GM12878 (cell line): ENCODE data around the gene PAQR8.
A peak's percentile ranks its signal among the peaks of the same experiment; 100 is the strongest.

Experiments
- BACH1 ChIP-seq: fragments of 450-650 bp; IDR thresholded peaks from 2 replicates; pipeline ENCODE4 v1.6.1; 2017; ENCODE audit warnings: mild to moderate bottlenecking, borderline replicate concordance
- EP300 ChIP-seq, 2 experiments: fragments of 150-350 bp in 1 of 2; IDR thresholded peaks; 2 replicates each; pipeline ENCODE4 v1.6.1; 2011 to 2012; ENCODE audit warnings: low read depth in 2 of 2, low read length in 2 of 2, borderline replicate concordance in 1 of 2, improper control_type of control experiment in 1 of 2, inconsistent platforms in 1 of 2; ENCODE audit not compliant: control insufficient read depth in 1 of 2
- GABPA ChIP-seq: IDR thresholded peaks from 2 replicates; pipeline ENCODE4 v1.6.1; 2014; ENCODE audit warnings: antibody characterized with exemption, low read depth, mild to moderate bottlenecking, inconsistent platforms
- PAX5 ChIP-seq: IDR thresholded peaks from 2 replicates; pipeline ENCODE4 v1.6.1; 2011; ENCODE audit warnings: low read depth, low read length, borderline replicate concordance
- POLR2A ChIP-seq: IDR thresholded peaks from 2 replicates; pipeline ENCODE4 v1.6.1; 2011; ENCODE audit warnings: low read depth, mild to moderate bottlenecking, low read length
- RFX5 ChIP-seq: IDR thresholded peaks from 2 replicates; pipeline ENCODE4 v1.6.1; 2011; ENCODE audit warnings: low read depth, low read length, improper control_type of control experiment
- ZBED1 ChIP-seq: IDR thresholded peaks from 2 replicates; pipeline ENCODE4 v1.6.1; 2016; ENCODE audit warnings: borderline replicate concordance
- TF ChIP-seq, protein P1 (sequence below): fragments of 450-650 bp; formaldehyde crosslinking; IDR thresholded peaks from 2 replicates; pipeline ENCODE4 v1.4.0; 2022; ENCODE audit warnings: mild to moderate bottlenecking, moderate library complexity
- TF ChIP-seq, protein P2 (sequence below), 3 experiments: IDR thresholded peaks in 2 of 3; conservative IDR thresholded peaks in 1 of 3; 2 replicates each; pipeline ENCODE4 v1.5.1; 2011; ENCODE audit warnings: low read depth in 3 of 3, low read length in 3 of 3, mild to moderate bottlenecking in 3 of 3, control low read depth in 2 of 3, moderate library complexity in 2 of 3, inconsistent platforms in 1 of 3, mixed read lengths in 1 of 3; ENCODE audit not compliant: control insufficient read depth in 2 of 3, insufficient read depth in 1 of 3; ENCODE audit errors: extremely low read depth in 1 of 3

DNA sequence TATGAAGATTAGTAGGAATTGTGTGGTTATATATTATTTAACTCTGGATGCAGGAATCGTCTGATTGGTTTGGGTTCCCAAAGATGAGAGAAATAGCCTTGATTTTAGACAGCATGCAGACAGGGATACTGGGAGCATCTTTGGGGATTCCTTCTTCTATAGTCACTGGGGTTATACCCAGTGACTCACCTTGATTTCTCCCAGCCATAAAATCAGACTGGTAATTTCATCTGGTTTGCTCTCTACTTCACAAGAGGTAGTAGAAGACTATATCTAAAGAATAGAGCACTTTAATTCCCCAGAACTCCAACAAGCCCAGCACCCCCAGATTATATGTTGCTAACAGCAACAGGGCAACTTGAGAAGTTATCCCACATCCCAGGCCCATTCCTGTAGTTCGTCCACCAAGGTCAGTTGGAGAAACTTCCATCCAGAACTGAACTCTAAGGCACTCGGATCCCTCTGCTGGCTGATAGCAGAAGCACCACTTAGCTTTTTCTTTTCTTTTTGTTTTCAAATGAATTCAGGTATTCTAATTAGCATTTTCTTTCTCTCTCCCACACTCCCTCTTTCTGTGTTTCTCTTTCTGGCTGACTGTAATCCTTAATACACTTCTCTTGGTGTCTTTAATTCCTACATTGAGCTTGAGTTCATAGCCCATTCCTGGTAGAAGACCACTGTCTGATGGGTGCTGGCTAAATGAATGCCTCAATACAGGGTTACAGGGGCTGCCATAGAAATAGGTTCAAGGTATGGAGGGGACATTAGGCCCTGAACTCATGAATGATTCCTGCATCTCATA, 37.8 kb downstream of the PAQR8 start:
- TF ChIP-seq PAX5: no peak
- TF ChIP-seq, protein P1, sequence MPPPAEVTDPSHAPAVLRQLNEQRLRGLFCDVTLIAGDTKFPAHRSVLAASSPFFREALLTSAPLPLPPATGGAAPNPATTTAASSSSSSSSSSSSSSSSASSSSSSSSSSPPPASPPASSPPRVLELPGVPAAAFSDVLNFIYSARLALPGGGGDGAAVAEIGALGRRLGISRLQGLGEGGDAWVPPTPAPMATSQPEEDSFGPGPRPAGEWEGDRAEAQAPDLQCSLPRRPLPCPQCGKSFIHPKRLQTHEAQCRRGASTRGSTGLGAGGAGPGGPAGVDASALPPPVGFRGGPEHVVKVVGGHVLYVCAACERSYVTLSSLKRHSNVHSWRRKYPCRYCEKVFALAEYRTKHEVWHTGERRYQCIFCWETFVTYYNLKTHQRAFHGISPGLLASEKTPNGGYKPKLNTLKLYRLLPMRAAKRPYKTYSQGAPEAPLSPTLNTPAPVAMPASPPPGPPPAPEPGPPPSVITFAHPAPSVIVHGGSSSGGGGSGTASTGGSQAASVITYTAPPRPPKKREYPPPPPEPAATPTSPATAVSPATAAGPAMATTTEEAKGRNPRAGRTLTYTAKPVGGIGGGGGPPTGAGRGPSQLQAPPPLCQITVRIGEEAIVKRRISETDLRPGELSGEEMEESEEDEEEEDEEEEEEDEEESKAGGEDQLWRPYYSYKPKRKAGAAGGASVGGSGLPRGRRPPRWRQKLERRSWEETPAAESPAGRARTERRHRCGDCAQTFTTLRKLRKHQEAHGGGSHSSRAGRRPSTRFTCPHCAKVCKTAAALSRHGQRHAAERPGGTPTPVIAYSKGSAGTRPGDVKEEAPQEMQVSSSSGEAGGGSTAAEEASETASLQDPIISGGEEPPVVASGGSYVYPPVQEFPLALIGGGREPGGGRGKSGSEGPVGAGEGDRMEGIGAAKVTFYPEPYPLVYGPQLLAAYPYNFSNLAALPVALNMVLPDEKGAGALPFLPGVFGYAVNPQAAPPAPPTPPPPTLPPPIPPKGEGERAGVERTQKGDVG: no peak
- no peak for TF ChIP-seq GABPA
- TF ChIP-seq POLR2A: no peak
- TF ChIP-seq RFX5: no peak
- TF ChIP-seq, protein P2, sequence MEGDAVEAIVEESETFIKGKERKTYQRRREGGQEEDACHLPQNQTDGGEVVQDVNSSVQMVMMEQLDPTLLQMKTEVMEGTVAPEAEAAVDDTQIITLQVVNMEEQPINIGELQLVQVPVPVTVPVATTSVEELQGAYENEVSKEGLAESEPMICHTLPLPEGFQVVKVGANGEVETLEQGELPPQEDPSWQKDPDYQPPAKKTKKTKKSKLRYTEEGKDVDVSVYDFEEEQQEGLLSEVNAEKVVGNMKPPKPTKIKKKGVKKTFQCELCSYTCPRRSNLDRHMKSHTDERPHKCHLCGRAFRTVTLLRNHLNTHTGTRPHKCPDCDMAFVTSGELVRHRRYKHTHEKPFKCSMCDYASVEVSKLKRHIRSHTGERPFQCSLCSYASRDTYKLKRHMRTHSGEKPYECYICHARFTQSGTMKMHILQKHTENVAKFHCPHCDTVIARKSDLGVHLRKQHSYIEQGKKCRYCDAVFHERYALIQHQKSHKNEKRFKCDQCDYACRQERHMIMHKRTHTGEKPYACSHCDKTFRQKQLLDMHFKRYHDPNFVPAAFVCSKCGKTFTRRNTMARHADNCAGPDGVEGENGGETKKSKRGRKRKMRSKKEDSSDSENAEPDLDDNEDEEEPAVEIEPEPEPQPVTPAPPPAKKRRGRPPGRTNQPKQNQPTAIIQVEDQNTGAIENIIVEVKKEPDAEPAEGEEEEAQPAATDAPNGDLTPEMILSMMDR (IDR thresholded peaks at IDR 0.05 in 2 of 3, conservative IDR thresholded peaks at IDR 0.05 in 1 of 3; ENCODE audit: control insufficient read depth in 2 of 3, extremely low read depth in 1 of 3, insufficient read depth in 1 of 3, low read depth in 3 of 3, low read length in 3 of 3): peak; percentile 84 to 93 (median 90); a peak in 5 of 6 replicates
- no peak for TF ChIP-seq BACH1
- no peak for TF ChIP-seq ZBED1
- TF ChIP-seq EP300 (IDR thresholded peaks at IDR 0.05; ENCODE audit: borderline replicate concordance in 1 of 2, control insufficient read depth in 1 of 2, low read depth in 2 of 2, low read length in 2 of 2): no peak
